ENCODE data around the gene ENDOU. TPM values are rescaled to one million over a fixed set of nuclear protein-coding genes. Genes with fewer than 3 reads are reported as not detected.

ENDOU gene
- polyA plus RNA-seq, 3 donors = 0.17 to 0.40 TPM; not detected in 1

DNA sequence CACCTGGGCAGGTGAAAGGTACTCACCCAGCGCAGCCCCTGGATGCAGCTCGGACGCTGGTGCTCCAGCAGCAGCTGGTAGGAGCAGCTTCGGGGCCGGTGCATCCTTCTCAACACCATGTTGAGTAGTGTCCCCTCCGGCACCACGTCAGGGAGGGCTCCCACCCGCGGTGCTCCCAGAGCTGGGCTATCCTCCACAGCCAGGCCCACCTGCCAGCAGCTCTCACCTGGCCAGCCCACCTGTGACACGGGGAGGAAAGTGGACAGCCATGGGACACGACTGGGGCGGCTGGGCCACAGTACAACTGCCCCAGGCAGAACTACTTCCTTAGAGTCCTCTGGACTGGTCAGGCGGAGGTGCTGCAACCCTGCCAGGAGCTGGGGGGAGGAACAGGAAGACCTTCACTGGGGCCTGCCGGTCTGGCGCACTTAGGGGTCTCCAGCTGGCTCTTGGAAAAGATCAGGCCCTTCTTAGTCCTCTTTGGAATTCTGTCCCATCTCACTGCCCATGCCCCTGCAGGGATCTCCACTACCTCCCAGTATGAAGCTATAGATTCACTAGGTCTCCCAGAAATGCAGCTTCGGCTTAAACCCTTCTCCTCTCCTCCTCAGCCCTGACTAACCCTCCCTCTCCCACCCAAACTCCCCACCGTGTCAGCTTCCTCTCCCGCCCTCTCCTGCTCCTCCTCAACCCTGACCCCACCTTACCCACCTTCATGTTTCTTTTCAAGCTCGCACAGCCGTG lies 32.7 kb upstream of the ENDOU start:
- peak overlapping the region; percentile 60 to 82 (median 61) for H3K4me3 ChIP-seq (replicated peaks in 1 of 3; ENCODE audit: low read depth in 2 of 3, low read length in 3 of 3)
- no peaks in the 10 kb centered on the region for H3K36me3 Mint-ChIP-seq
- H3K4me3 Mint-ChIP-seq = peak overlapping the region; percentile 80 to 84
- peak overlapping the region; percentile 91 for H2AFZ ChIP-seq (ENCODE audit: insufficient read depth, low read depth, low read length, poor library complexity, severe bottlenecking)
- H3K9me3 Mint-ChIP-seq = no peaks in the 10 kb centered on the region
- no peaks in the 10 kb centered on the region for H3K36me3 ChIP-seq (replicated peaks in 1 of 2; ENCODE audit: control insufficient read depth in 1 of 2, insufficient read depth in 2 of 2, low read length in 2 of 2)
- TF ChIP-seq, protein P1, sequence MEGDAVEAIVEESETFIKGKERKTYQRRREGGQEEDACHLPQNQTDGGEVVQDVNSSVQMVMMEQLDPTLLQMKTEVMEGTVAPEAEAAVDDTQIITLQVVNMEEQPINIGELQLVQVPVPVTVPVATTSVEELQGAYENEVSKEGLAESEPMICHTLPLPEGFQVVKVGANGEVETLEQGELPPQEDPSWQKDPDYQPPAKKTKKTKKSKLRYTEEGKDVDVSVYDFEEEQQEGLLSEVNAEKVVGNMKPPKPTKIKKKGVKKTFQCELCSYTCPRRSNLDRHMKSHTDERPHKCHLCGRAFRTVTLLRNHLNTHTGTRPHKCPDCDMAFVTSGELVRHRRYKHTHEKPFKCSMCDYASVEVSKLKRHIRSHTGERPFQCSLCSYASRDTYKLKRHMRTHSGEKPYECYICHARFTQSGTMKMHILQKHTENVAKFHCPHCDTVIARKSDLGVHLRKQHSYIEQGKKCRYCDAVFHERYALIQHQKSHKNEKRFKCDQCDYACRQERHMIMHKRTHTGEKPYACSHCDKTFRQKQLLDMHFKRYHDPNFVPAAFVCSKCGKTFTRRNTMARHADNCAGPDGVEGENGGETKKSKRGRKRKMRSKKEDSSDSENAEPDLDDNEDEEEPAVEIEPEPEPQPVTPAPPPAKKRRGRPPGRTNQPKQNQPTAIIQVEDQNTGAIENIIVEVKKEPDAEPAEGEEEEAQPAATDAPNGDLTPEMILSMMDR (IDR thresholded peaks at IDR 0.05) = no peak
- peaks cover 31% of the 10 kb centered on the region for H3K4me1 Mint-ChIP-seq
- H3K79me2 ChIP-seq (ENCODE audit: insufficient read depth, low read length) = no peaks in the 10 kb centered on the region
- DNase-seq = peak in 2 of 3 donors; percentile 45 to 49
- intact Hi-C loops (cut with micrococcal nuclease) = loop anchor here in 1 of 2 donors (2.0 kb wide), 1 partner anchor 21 kb away; no protein-coding TSS in a partner anchor
- 26% methylated on average over 18 of the region's 20 CpGs for WGBS (ENCODE audit: insufficient coverage)
- H3K4me2 ChIP-seq (replicated peaks; ENCODE audit: extremely low read depth, low read length, poor library complexity, severe bottlenecking) = peak overlapping the region; percentile 95
- H3K9me3 ChIP-seq (replicated peaks in 1 of 2; ENCODE audit: control insufficient read depth in 1 of 2, insufficient read depth in 1 of 2, low read length in 2 of 2) = no peaks in the 10 kb centered on the region
- peak overlapping the region in 5 of 7 donors; percentile 6 to 84 (median 30) for H3K27ac Mint-ChIP-seq
- H3K27me3 ChIP-seq (ENCODE audit: control insufficient read depth in 2 of 2, insufficient read depth in 2 of 2, low read length in 2 of 2) = no peaks in the 10 kb centered on the region
- peak overlapping the region in 1 of 2 donors; percentile 91 for H3K27ac ChIP-seq (ENCODE audit: low read depth in 1 of 2, low read length in 2 of 2)
- H3K9ac ChIP-seq (ENCODE audit: insufficient read depth, low read length, poor library complexity, severe bottlenecking) = peak overlapping the region; percentile 71
- peaks cover 9 to 21% (median 17%) of the 10 kb centered on the region in 3 donors for H3K27me3 Mint-ChIP-seq (ENCODE audit: low read depth in 3 of 3)
- no peaks in the 10 kb centered on the region for H4K20me1 ChIP-seq (ENCODE audit: insufficient read depth, low read length)
- peaks cover 21 to 39% of the 10 kb centered on the region in 2 donors for H3K4me1 ChIP-seq (ENCODE audit: control insufficient read depth in 1 of 2, insufficient read depth in 2 of 2, low read length in 2 of 2)

DNA sequence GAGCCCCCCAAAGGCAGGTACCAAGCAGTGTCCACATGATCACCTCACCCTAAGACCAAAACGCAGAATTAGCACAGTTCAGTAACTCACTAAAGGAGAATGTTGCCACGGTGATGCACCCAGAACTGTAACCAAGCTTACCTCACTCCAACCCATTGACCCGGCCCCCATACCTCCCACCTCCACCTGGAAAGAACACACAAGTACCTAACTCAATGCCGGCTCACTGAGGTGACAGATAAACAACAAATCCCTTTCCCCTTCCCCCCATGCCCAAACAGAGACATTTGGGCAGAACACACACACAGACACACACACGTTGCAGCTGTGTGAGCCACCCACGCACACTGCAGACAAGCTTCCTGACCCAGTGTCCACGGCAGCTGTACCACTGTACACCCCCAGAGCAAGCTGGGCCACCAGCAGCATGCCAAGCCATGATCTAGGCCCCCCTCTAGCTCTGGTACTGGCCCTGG lies 32.1 kb upstream of the ENDOU start:
- Histone ChIP-seq H3K4me2 (replicated peaks; ENCODE audit: extremely low read depth, low read length, poor library complexity, severe bottlenecking) (peak overlapping the region; percentile 95), H3K4me3 (replicated peaks in 1 of 3; ENCODE audit: low read depth in 2 of 3, low read length in 3 of 3) (peak overlapping the region in 1 of 3 experiments; percentile 82), H3K9me3 (replicated peaks in 1 of 2; ENCODE audit: control insufficient read depth in 1 of 2, insufficient read depth in 1 of 2, low read length in 2 of 2) (no peaks in the 10 kb centered on the region), H3K4me1 (ENCODE audit: control insufficient read depth in 1 of 2, insufficient read depth in 2 of 2, low read length in 2 of 2) (peaks cover 21 to 39% of the 10 kb centered on the region in 2 donors), H3K27me3 (ENCODE audit: control insufficient read depth in 2 of 2, insufficient read depth in 2 of 2, low read length in 2 of 2) (no peaks in the 10 kb centered on the region), H3K9ac (ENCODE audit: insufficient read depth, low read length, poor library complexity, severe bottlenecking) (no peak overlapping the region), H4K20me1 (ENCODE audit: insufficient read depth, low read length) (no peaks in the 10 kb centered on the region), H3K36me3 (replicated peaks in 1 of 2; ENCODE audit: control insufficient read depth in 1 of 2, insufficient read depth in 2 of 2, low read length in 2 of 2) (no peaks in the 10 kb centered on the region), H3K79me2 (ENCODE audit: insufficient read depth, low read length) (no peaks in the 10 kb centered on the region), H2AFZ (ENCODE audit: insufficient read depth, low read depth, low read length, poor library complexity, severe bottlenecking) (peak overlapping the region; percentile 91), H3K27ac (ENCODE audit: low read depth in 1 of 2, low read length in 2 of 2) (no peak overlapping the region)
- no peaks in the 10 kb centered on the region for H3K9me3 Mint-ChIP-seq
- intact Hi-C loops (cut with micrococcal nuclease) = no loop called here
- DNase-seq = no peak
- WGBS (ENCODE audit: insufficient coverage) = 74% methylated on average over 7 of the region's 7 CpGs
- H3K36me3 Mint-ChIP-seq = no peaks in the 10 kb centered on the region
- H3K4me1 Mint-ChIP-seq = peaks cover 31% of the 10 kb centered on the region
- no peak overlapping the region for H3K27ac Mint-ChIP-seq
- peaks cover 7 to 21% (median 17%) of the 10 kb centered on the region in 3 donors for H3K27me3 Mint-ChIP-seq (ENCODE audit: low read depth in 3 of 3)
- TF ChIP-seq, protein P1 (IDR thresholded peaks at IDR 0.05) = no peak
- peak overlapping the region in 1 of 2 donors; percentile 13 for H3K4me3 Mint-ChIP-seq
